Keratinocyte (primary cell): ENCODE results near the gene CAMSAP1. TPM values are rescaled to one million over a fixed set of nuclear protein-coding genes. Genes with fewer than 3 reads are reported as not detected.

ENCODE experiments used
- DNase-seq: peaks from one replicate; pipeline ENCODE4 v3.0.0-alpha.2; 2011; ENCODE audit warnings: low read depth, missing footprints, low spot score
- FAIRE-seq: peaks from 2 replicates; lab custom pipeline; 2011; peaks lifted over from hg19 to GRCh38; lab: Jason Lieb, UNC
- H2AFZ ChIP-seq: 2 replicates; pipeline ENCODE4 v1.6.0; 2012; ENCODE audit warnings: low read length, control low read depth, inconsistent platforms; ENCODE audit not compliant: control insufficient read depth
- H3K27ac ChIP-seq: 2 replicates; pipeline ENCODE4 v1.5.1; 2011; ENCODE audit warnings: low read length; ENCODE audit not compliant: control insufficient read depth, insufficient read depth
- H3K27me3 ChIP-seq: 3 replicates; pipeline ENCODE4 v1.6.0; 2011; ENCODE audit warnings: low read length; ENCODE audit not compliant: control insufficient read depth, insufficient read depth; ENCODE audit errors: extremely low read depth
- H3K36me3 ChIP-seq, 2 experiments: 2 replicates in 1 of 2; 3 replicates in 1 of 2; pipeline ENCODE4 v1.5.1; 2011; ENCODE audit warnings: low read length in 2 of 2, mild to moderate bottlenecking in 1 of 2; ENCODE audit not compliant: control insufficient read depth in 2 of 2, insufficient read depth in 2 of 2; ENCODE audit errors: extremely low read depth in 1 of 2
- H3K4me1 ChIP-seq: 3 replicates; pipeline ENCODE4 v1.5.1; 2011; ENCODE audit warnings: low read length; ENCODE audit not compliant: control insufficient read depth, insufficient read depth; ENCODE audit errors: extremely low read depth
- H3K4me2 ChIP-seq: 3 replicates; pipeline ENCODE4 v1.6.0; 2011; ENCODE audit warnings: low read depth, low read length; ENCODE audit not compliant: control insufficient read depth, insufficient read depth; ENCODE audit errors: extremely low read depth
- H3K4me3 ChIP-seq, 3 experiments: fragments of 200-600 bp in 1 of 3; sonication (generic) in 1 of 3; 2 replicates in 2 of 3; 3 replicates in 1 of 3; pipeline ENCODE4 v1.5.1; 2011 to 2016; ENCODE audit warnings: low read length in 3 of 3, mild to moderate bottlenecking in 3 of 3, control low read depth in 2 of 3, inconsistent platforms in 1 of 3, low read depth in 1 of 3, mixed read lengths in 1 of 3, mixed run types in 1 of 3, moderate library complexity in 1 of 3; ENCODE audit not compliant: control insufficient read depth in 2 of 3, insufficient read depth in 2 of 3; ENCODE audit errors: extremely low read depth in 1 of 3
- H3K79me2 ChIP-seq: 2 replicates; pipeline ENCODE4 v1.6.0; 2012; ENCODE audit warnings: low read length; ENCODE audit not compliant: control insufficient read depth, insufficient read depth
- H3K9ac ChIP-seq: 3 replicates; pipeline ENCODE4 v1.6.0; 2011; ENCODE audit warnings: low read length; ENCODE audit not compliant: control insufficient read depth, insufficient read depth; ENCODE audit errors: extremely low read depth
- H3K9me1 ChIP-seq: 3 replicates; pipeline ENCODE4 v1.6.0; 2011; ENCODE audit warnings: low read length; ENCODE audit not compliant: control insufficient read depth, insufficient read depth; ENCODE audit errors: extremely low read depth
- H3K9me3 ChIP-seq: 2 replicates; pipeline ENCODE4 v1.5.1; 2012; ENCODE audit warnings: low read depth, low read length; ENCODE audit not compliant: control insufficient read depth
- H4K20me1 ChIP-seq: 3 replicates; pipeline ENCODE4 v1.6.0; 2011; ENCODE audit warnings: low read length; ENCODE audit not compliant: control insufficient read depth, insufficient read depth; ENCODE audit errors: extremely low read depth
- EZH2 ChIP-seq: IDR thresholded peaks from one replicate; pipeline ENCODE4 v1.6.1; 2012; ENCODE audit warnings: inconsistent platforms, mild to moderate bottlenecking, low read length, moderate library complexity
- dilution Hi-C: fragments of 300-500 bp; cut with MboI; formaldehyde crosslinking; loops from one replicate; pipeline ENCODE4 v1.7.0; 2020; ENCODE audit warnings: low sequenced_read_pairs; ENCODE audit not compliant: extremely low pct_ligation_motif_present
- polyA plus RNA-seq, 5 experiments: library from polyadenylated mRNA; depleted of rRNA in 3 of 5; stranded (reverse) in 3 of 5; stranded (forward) in 1 of 5; unstranded in 1 of 5; fragments of >200 nt; gene quantifications; 1 replicate in 1 of 5; 2 replicates in 3 of 5; 3 replicates in 1 of 5; pipeline versions ENCODE4 v1.2.1 to v1.2.3, GENCODE V29; 2011 to 2012; ENCODE audit warnings: missing spikeins in 2 of 5, low read depth in 1 of 5, low replicate concordance in 1 of 5
- TF ChIP-seq, protein P1 (sequence below), 3 experiments: IDR thresholded peaks in 1 of 3; conservative IDR thresholded peaks in 1 of 3; optimal IDR thresholded peaks in 1 of 3; 2 replicates in 2 of 3; 3 replicates in 1 of 3; pipeline versions ENCODE3 to v1.5.1; 2011; ENCODE audit warnings: low read length in 3 of 3, mild to moderate bottlenecking in 3 of 3, moderate library complexity in 2 of 3, control low read depth in 1 of 3, inconsistent platforms in 1 of 3; ENCODE audit not compliant: insufficient read depth in 2 of 3; ENCODE audit errors: extremely low read depth in 1 of 3

Gene CAMSAP1
- polyA plus RNA-seq, 1 donor (not counting 4 experiments of a cell fraction or from before 2014, with no cell fraction given): 8.3 TPM

DNA sequence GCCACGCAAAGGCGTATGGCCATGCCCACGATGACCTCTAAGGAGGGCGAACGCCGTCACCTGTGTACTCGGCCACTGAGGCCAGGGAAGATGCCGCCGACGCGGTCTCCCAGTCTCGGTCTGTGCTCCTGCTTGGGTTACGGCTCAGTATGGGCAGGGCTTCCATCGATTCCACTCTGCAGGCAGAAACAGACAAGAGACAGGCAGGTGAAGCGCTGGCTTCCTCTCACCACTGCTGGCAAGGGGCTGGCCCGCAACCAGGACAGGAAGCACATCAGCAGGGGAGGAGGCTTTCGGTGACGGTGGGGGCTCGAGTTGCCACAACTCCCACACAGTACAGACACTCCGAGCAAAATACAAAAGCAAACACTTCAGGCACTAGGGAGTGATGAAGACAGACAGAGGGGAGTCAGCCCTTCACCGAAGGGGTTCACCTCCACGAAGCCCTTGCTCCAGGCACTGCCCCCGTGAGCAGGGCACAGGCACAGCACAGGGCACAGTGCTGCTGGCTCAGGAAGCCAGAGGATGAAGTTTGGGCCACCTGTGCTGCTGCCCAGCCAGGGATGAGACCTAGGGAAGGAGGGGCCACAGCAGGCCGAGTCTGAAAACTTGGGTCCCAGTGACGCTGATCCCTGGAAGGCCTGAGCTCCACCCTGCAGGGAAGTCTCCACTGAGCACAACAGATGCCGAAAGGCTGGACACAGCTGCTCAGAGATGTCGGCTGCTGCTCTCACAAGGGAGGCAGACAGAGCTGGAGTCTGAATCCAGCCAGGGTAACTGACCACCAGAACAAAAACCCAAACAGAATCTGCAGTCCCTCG lies 91.3 kb downstream of the CAMSAP1 start:
- no peaks in the 10 kb centered on the region for H3K9me3 ChIP-seq
- DNase-seq (no peak), FAIRE-seq (no peak)
- no peaks in the 10 kb centered on the region for H4K20me1 ChIP-seq
- H2AFZ ChIP-seq: no peak overlapping the region
- H3K9ac ChIP-seq: no peak overlapping the region
- no peaks in the 10 kb centered on the region for H3K27me3 ChIP-seq
- TF ChIP-seq, protein P1, sequence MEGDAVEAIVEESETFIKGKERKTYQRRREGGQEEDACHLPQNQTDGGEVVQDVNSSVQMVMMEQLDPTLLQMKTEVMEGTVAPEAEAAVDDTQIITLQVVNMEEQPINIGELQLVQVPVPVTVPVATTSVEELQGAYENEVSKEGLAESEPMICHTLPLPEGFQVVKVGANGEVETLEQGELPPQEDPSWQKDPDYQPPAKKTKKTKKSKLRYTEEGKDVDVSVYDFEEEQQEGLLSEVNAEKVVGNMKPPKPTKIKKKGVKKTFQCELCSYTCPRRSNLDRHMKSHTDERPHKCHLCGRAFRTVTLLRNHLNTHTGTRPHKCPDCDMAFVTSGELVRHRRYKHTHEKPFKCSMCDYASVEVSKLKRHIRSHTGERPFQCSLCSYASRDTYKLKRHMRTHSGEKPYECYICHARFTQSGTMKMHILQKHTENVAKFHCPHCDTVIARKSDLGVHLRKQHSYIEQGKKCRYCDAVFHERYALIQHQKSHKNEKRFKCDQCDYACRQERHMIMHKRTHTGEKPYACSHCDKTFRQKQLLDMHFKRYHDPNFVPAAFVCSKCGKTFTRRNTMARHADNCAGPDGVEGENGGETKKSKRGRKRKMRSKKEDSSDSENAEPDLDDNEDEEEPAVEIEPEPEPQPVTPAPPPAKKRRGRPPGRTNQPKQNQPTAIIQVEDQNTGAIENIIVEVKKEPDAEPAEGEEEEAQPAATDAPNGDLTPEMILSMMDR (optimal IDR thresholded peaks at IDR 0.05 in 1 of 3, IDR thresholded peaks at IDR 0.05 in 1 of 3, conservative IDR thresholded peaks at IDR 0.05 in 1 of 3; ENCODE audit: extremely low read depth in 1 of 3, insufficient read depth in 2 of 3, low read length in 3 of 3): no peak
- no peak for TF ChIP-seq EZH2
- H3K36me3 ChIP-seq: peaks cover 20 to 23% of the 10 kb centered on the region in 2 experiments
- no peaks in the 10 kb centered on the region for H3K9me1 ChIP-seq
- no peaks in the 10 kb centered on the region for H3K79me2 ChIP-seq
- no peaks in the 10 kb centered on the region for H3K4me1 ChIP-seq
- no peak overlapping the region for H3K4me3 ChIP-seq
- H3K4me2 ChIP-seq: no peak overlapping the region
- dilution Hi-C loops: no loop called here
- no peak overlapping the region for H3K27ac ChIP-seq

DNA sequence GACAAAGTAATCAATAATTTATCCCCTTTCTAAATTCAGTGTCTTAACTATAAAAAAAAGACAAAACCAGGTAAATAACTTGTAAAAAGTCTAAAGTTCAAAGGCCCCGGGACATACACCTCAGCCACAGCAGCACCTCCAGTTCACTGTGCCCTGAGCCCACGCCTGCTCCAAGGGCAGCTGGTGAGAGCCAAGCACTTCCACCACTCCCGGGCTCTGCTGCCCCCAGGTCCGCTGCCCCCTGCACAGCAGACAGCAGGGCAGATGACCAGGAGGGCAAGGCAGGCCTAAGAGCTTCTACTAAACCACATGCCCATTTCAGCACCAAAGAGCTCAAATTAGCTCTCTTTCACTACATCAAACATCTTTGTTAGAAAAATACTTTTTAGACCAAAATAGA lies 91.9 kb downstream of the CAMSAP1 start:
- Histone ChIP-seq H2AFZ (no peak overlapping the region), H3K4me1 (no peaks in the 10 kb centered on the region), H3K9ac (no peak overlapping the region), H3K79me2 (no peaks in the 10 kb centered on the region), H3K9me3 (no peaks in the 10 kb centered on the region), H3K4me3 (no peak overlapping the region), H4K20me1 (no peaks in the 10 kb centered on the region), H3K36me3 (peaks cover 19 to 29% of the 10 kb centered on the region in 2 experiments), H3K27me3 (no peaks in the 10 kb centered on the region), H3K9me1 (no peaks in the 10 kb centered on the region), H3K4me2 (no peak overlapping the region), H3K27ac (no peak overlapping the region)
- dilution Hi-C loops: no loop called here
- TF ChIP-seq EZH2: no peak
- TF ChIP-seq, protein P1 (optimal IDR thresholded peaks at IDR 0.05 in 1 of 3, IDR thresholded peaks at IDR 0.05 in 1 of 3, conservative IDR thresholded peaks at IDR 0.05 in 1 of 3; ENCODE audit: extremely low read depth in 1 of 3, insufficient read depth in 2 of 3, low read length in 3 of 3): no peak
- DNase-seq: no peak
- no peak for FAIRE-seq
